Measurements from ENCODE around the gene FAM151A. TPM values are rescaled to one million over a fixed set of nuclear protein-coding genes. Genes with fewer than 3 reads are reported as not detected.

Gene FAM151A
- total and polyA plus RNA-seq, 2 of the 13 experiments (the other 11 are each of a cell fraction or from before 2014, with no cell fraction given) = 0.29 to 3.6 TPM

- TF ChIP-seq MLXIP (CRISPR knock-in tag; IDR thresholded peaks at IDR 0.05; ENCODE audit: borderline replicate concordance) (no peak), HNF4G (IDR thresholded peaks at IDR 0.05; ENCODE audit: borderline replicate concordance, low read depth, low read length) (peak; percentile 33; the same call in 1 of the 2 replicates), HNF4G (CRISPR knock-in tag; IDR thresholded peaks at IDR 0.05; ENCODE audit: borderline replicate concordance, low read depth) (no peak), ZNF331 (CRISPR knock-in tag; IDR thresholded peaks at IDR 0.05) (no peak), WIZ (CRISPR knock-in tag; IDR thresholded peaks at IDR 0.05) (no peak), SNRNP70 (IDR thresholded peaks at IDR 0.05; ENCODE audit: low read depth, low read length) (no peak), ZBTB1 (CRISPR knock-in tag; IDR thresholded peaks at IDR 0.05; ENCODE audit: borderline replicate concordance) (no peak), ZNF549 (CRISPR knock-in tag; IDR thresholded peaks at IDR 0.05) (no peak), FOXO1 (CRISPR knock-in tag; IDR thresholded peaks at IDR 0.05) (no peak), PBX2 (CRISPR knock-in tag; IDR thresholded peaks at IDR 0.05) (no peak), ZBTB25 (CRISPR knock-in tag; IDR thresholded peaks at IDR 0.05) (no peak), ZFX (CRISPR knock-in tag; IDR thresholded peaks at IDR 0.05; ENCODE audit: low read depth) (peak; percentile 20; the same call in 1 of the 2 replicates), ZSCAN30 (CRISPR knock-in tag; IDR thresholded peaks at IDR 0.05) (no peak), ZNF773 (CRISPR knock-in tag; IDR thresholded peaks at IDR 0.05; ENCODE audit: borderline replicate concordance) (no peak), ZFP36L2 (CRISPR knock-in tag; IDR thresholded peaks at IDR 0.05) (no peak), ESRRA (CRISPR knock-in tag; IDR thresholded peaks at IDR 0.05; ENCODE audit: low read depth) (no peak), ZNF280D (CRISPR knock-in tag; IDR thresholded peaks at IDR 0.05) (0 out of 2 replicates have a peak, but pooled peaks have one; percentile 2)
- TF ChIP-seq, protein P1, sequence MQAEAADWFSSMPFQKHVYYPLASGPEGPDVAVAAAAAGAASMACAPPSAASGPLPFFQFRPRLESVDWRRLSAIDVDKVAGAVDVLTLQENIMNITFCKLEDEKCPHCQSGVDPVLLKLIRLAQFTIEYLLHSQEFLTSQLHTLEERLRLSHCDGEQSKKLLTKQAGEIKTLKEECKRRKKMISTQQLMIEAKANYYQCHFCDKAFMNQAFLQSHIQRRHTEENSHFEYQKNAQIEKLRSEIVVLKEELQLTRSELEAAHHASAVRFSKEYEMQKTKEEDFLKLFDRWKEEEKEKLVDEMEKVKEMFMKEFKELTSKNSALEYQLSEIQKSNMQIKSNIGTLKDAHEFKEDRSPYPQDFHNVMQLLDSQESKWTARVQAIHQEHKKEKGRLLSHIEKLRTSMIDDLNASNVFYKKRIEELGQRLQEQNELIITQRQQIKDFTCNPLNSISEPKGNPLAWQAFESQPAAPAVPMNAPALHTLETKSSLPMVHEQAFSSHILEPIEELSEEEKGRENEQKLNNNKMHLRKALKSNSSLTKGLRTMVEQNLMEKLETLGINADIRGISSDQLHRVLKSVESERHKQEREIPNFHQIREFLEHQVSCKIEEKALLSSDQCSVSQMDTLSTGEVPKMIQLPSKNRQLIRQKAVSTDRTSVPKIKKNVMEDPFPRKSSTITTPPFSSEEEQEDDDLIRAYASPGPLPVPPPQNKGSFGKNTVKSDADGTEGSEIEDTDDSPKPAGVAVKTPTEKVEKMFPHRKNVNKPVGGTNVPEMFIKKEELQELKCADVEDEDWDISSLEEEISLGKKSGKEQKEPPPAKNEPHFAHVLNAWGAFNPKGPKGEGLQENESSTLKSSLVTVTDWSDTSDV (CRISPR knock-in tag; IDR thresholded peaks at IDR 0.05) = no peak
Measured at GRCh38 chr1:54623216-54624007, at the start of gene FAM151A (continued).

Measured in HepG2 (cell line).